H1 (cell line): ENCODE data around the gene PBX2. TPM values are rescaled to one million over a fixed set of nuclear protein-coding genes. Genes with fewer than 3 reads are reported as not detected.

Source experiments
- CTCF ChIA-PET: fragments of 300-600 bp; sonication (Branson Sonifier 250); formaldehyde crosslinking; loops from one replicate; lab custom pipeline; 2021; ENCODE audit not compliant: partially characterized antibody; lab: Charles Lee
- POLR2A ChIA-PET: fragments of 300-600 bp; sonication (Branson Sonifier 250); formaldehyde crosslinking; loops from one replicate; lab custom pipeline; 2021; ENCODE audit warnings: inconsistent platforms; ENCODE audit not compliant: partially characterized antibody; lab: Charles Lee
- DNase-seq, 2 experiments: peaks; one replicate each; pipeline versions ENCODE4 v3.0.0 to v3.0.0-alpha.2; 2010 to 2022; ENCODE audit warnings: low spot score in 2 of 2, low read depth in 1 of 2, mixed read lengths in 1 of 2
- FAIRE-seq: peaks from 2 replicates; lab custom pipeline; 2011; peaks lifted over from hg19 to GRCh38; lab: Jason Lieb, UNC
- H2AFZ ChIP-seq: 2 replicates; pipeline ENCODE4 v1.8.1; 2012; ENCODE audit warnings: low read length, inconsistent platforms
- H2AK5ac ChIP-seq: 2 replicates; pipeline ENCODE4 v1.6.1; 2013; ENCODE audit warnings: low read depth, low read length
- H2BK120ac ChIP-seq: replicated peaks from 2 replicates; pipeline ENCODE3; 2013; ENCODE audit warnings: low read depth, low read length, inconsistent platforms
- H2BK12ac ChIP-seq: 2 replicates; pipeline ENCODE4 v1.6.1; 2013; ENCODE audit warnings: low read depth, low read length
- H2BK15ac ChIP-seq: 2 replicates; pipeline ENCODE4 v1.6.1; 2013; ENCODE audit warnings: low read length
- H2BK20ac ChIP-seq: 2 replicates; pipeline ENCODE4 v1.6.1; 2013; ENCODE audit warnings: low read length
- H2BK5ac ChIP-seq: 2 replicates; pipeline ENCODE4 v1.6.1; 2013; ENCODE audit warnings: low read depth, low read length
- H3K14ac ChIP-seq: 2 replicates; pipeline ENCODE4 v1.6.1; 2013; ENCODE audit warnings: inconsistent platforms; ENCODE audit not compliant: insufficient read length
- H3K18ac ChIP-seq: 2 replicates; pipeline ENCODE4 v1.6.1; 2013; ENCODE audit warnings: low read length; ENCODE audit errors: extremely low read depth
- H3K23ac ChIP-seq: 2 replicates; pipeline ENCODE4 v1.6.1; 2013; ENCODE audit warnings: inconsistent platforms; ENCODE audit not compliant: insufficient read length
- H3K23me2 ChIP-seq: 2 replicates; pipeline ENCODE4 v1.6.1; 2013; ENCODE audit warnings: low read depth, low read length
- H3K27ac ChIP-seq: 2 replicates; pipeline ENCODE4 v1.6.1; 2011; ENCODE audit warnings: low read depth, low read length, inconsistent platforms
- H3K27me3 ChIP-seq, 4 experiments: replicated peaks in 1 of 4; 1 replicate in 1 of 4; 2 replicates in 3 of 4; pipeline versions ENCODE4 v1.6.1 to v1.8.1; 2011 to 2013; ENCODE audit warnings: low read length in 3 of 4, mild to moderate bottlenecking in 3 of 4, inconsistent platforms in 2 of 4, mixed read lengths in 2 of 4, moderate library complexity in 1 of 4; ENCODE audit not compliant: control insufficient read depth in 3 of 4, insufficient read depth in 3 of 4; ENCODE audit errors: extremely low read depth in 1 of 4
- H3K36me3 ChIP-seq, 4 experiments: 2 replicates each; pipeline versions ENCODE4 v1.6.1 to v1.8.1; 2011 to 2013; ENCODE audit warnings: mild to moderate bottlenecking in 4 of 4, low read length in 3 of 4, moderate library complexity in 2 of 4, control low read depth in 1 of 4, inconsistent platforms in 1 of 4; ENCODE audit not compliant: insufficient read depth in 4 of 4, control insufficient read depth in 2 of 4
- H3K4ac ChIP-seq: replicated peaks from 2 replicates; pipeline ENCODE3; 2013; ENCODE audit warnings: low read length, low read depth, mixed read lengths, inconsistent platforms; ENCODE audit not compliant: insufficient read length
- H3K4me1 ChIP-seq, 4 experiments: replicated peaks in 1 of 4; 1 replicate in 1 of 4; 2 replicates in 3 of 4; pipeline versions ENCODE4 v1.6.1 to v1.8.1; 2011 to 2013; ENCODE audit warnings: low read length in 3 of 4, inconsistent platforms in 2 of 4, mixed read lengths in 1 of 4; ENCODE audit not compliant: insufficient read depth in 4 of 4, control insufficient read depth in 3 of 4
- H3K4me2 ChIP-seq, 2 experiments: 2 replicates each; pipeline versions ENCODE4 v1.6.1 to v1.8.1; 2011 to 2013; ENCODE audit warnings: low read depth in 2 of 2, low read length in 2 of 2, control low read depth in 1 of 2, inconsistent platforms in 1 of 2, mild to moderate bottlenecking in 1 of 2; ENCODE audit not compliant: insufficient read depth in 1 of 2
- H3K4me3 ChIP-seq, 4 experiments: fragments of 200-600, 300-600 bp in 1 of 4; sonication (generic), shearing (Covaris generic), sonication (Bioruptor Twin) in 1 of 4; 2 replicates each; pipeline versions ENCODE4 v1.5.1 to v1.8.1; 2011 to 2016; ENCODE audit warnings: low read length in 4 of 4, low read depth in 3 of 4, control low read depth in 2 of 4, inconsistent platforms in 2 of 4, mild to moderate bottlenecking in 2 of 4, mixed read lengths in 1 of 4, moderate library complexity in 1 of 4; ENCODE audit not compliant: insufficient read depth in 2 of 4; ENCODE audit errors: extremely low read depth in 1 of 4
- H3K56ac ChIP-seq: replicated peaks from 2 replicates; pipeline ENCODE3; 2013; ENCODE audit warnings: low read depth, mild to moderate bottlenecking, mixed read lengths, low read length, inconsistent platforms; ENCODE audit not compliant: insufficient read length
- H3K79me1 ChIP-seq: 2 replicates; pipeline ENCODE4 v1.6.1; 2013; ENCODE audit warnings: low read depth, low read length, control low read depth
- H3K79me2 ChIP-seq, 2 experiments: 2 replicates each; pipeline versions ENCODE4 v1.6.1 to v1.8.1; 2012 to 2013; ENCODE audit warnings: low read length in 2 of 2, mild to moderate bottlenecking in 2 of 2, inconsistent platforms in 1 of 2; ENCODE audit not compliant: insufficient read depth in 2 of 2, control insufficient read depth in 1 of 2
- H3K9ac ChIP-seq, 4 experiments: replicated peaks in 1 of 4; 1 replicate in 1 of 4; 2 replicates in 3 of 4; pipeline versions ENCODE4 v1.6.1 to v1.8.1; 2011 to 2013; ENCODE audit warnings: low read depth in 3 of 4, low read length in 3 of 4, control low read depth in 2 of 4, mild to moderate bottlenecking in 2 of 4, moderate library complexity in 2 of 4, inconsistent platforms in 1 of 4; ENCODE audit errors: extremely low read depth in 1 of 4
- H3K9me3 ChIP-seq, 2 experiments: 2 replicates each; pipeline versions ENCODE4 v1.6.1 to v1.8.1; 2012 to 2013; ENCODE audit warnings: mild to moderate bottlenecking in 2 of 2, moderate library complexity in 2 of 2, control low read depth in 1 of 2, inconsistent platforms in 1 of 2, low read depth in 1 of 2, low read length in 1 of 2, mixed read lengths in 1 of 2; ENCODE audit not compliant: insufficient read depth in 2 of 2
- H4K20me1 ChIP-seq, 2 experiments: replicated peaks in 1 of 2; 2 replicates each; pipeline versions ENCODE3 to v1.8.1; 2011 to 2013; ENCODE audit warnings: inconsistent platforms in 2 of 2, low read length in 2 of 2, mild to moderate bottlenecking in 1 of 2; ENCODE audit not compliant: insufficient read depth in 2 of 2, control insufficient read depth in 1 of 2
- H4K5ac ChIP-seq: 2 replicates; pipeline ENCODE4 v1.6.1; 2013; ENCODE audit warnings: low read length, low read depth, mixed read lengths, inconsistent platforms; ENCODE audit not compliant: insufficient read length
- H4K8ac ChIP-seq: 2 replicates; pipeline ENCODE4 v1.8.0; 2013; ENCODE audit warnings: mild to moderate bottlenecking, moderate library complexity, low read length, inconsistent platforms; ENCODE audit not compliant: insufficient read depth; ENCODE audit errors: extremely low read depth
- H4K91ac ChIP-seq: replicated peaks from 2 replicates; pipeline ENCODE3; 2013; ENCODE audit warnings: low read length, mixed read lengths, inconsistent platforms; ENCODE audit not compliant: insufficient read length
- CBX5 ChIP-seq: fragments of 300-800, 300-1000 bp; sonication (generic); IDR thresholded peaks from 2 replicates; pipeline ENCODE4 v1.7.1; 2016; ENCODE audit warnings: antibody characterized with exemption, low read length, low read depth
- WGBS, 2 experiments: shearing (Covaris generic) in 1 of 2; methylation state at CpG; one replicate each; pipeline versions ENCODE4 v1.1.6 to v1.1.7; 2013 to 2015; ENCODE audit warnings: low lambda C conversion rate in 2 of 2, mixed read lengths in 2 of 2, inconsistent platforms in 1 of 2, low coverage in 1 of 2, missing lambda C conversion rate in 1 of 2; ENCODE audit not compliant: insufficient replicate concordance in 2 of 2, insufficient coverage in 1 of 2, insufficient read length in 1 of 2; ENCODE audit errors: extremely low coverage in 1 of 2, missing lambda C conversion rate in 1 of 2; 5-methylcytosine and 5-hydroxymethylcytosine counted together
- polyA plus RNA-seq, 7 experiments: library from polyadenylated mRNA; depleted of rRNA in 3 of 7; stranded (reverse) in 5 of 7; unstranded in 2 of 7; fragments of >200 nt in 5 of 7; fragments of 200-250 nt in 2 of 7; gene quantifications; 1 replicate in 5 of 7; 2 replicates in 1 of 7; 4 replicates in 1 of 7; pipeline versions ENCODE4 v1.2.1 to v1.2.3, GENCODE V29; 2011 to 2013; ENCODE audit warnings: missing spikeins in 2 of 7, mixed read lengths in 2 of 7
- total RNA-seq: library from RNA; stranded (reverse); fragmentation: NEBNext Ultra II Directional; extraction: Animal tissue kit (Norgen Biotek cat#: 25700); gene quantifications from 2 replicates; pipeline ENCODE4 v1.2.1, GENCODE V29; 2021

The PBX2 gene
- total and polyA plus RNA-seq, 2 of the 8 experiments (the other 6 are each of a cell fraction or from before 2014, with no cell fraction given), result 102 to 130 TPM

- Histone ChIP-seq H3K36me3 (peaks cover 4 to 26% (median 24%) of the 10 kb centered on the region in 4 experiments; a peak in 7 of 8 replicates), H2AK5ac (no peak overlapping the region), H4K20me1 (peaks cover 0 to 3% of the 10 kb centered on the region in 2 experiments), H3K9ac (no peak overlapping the region), H3K4ac (no peak overlapping the region), H2BK12ac (no peak overlapping the region), H2AFZ (no peak overlapping the region), H3K9me3 (no peaks in the 10 kb centered on the region), H4K91ac (no peak overlapping the region), H3K23me2 (peaks cover 5% of the 10 kb centered on the region), H2BK5ac (no peak overlapping the region), H4K5ac (no peak overlapping the region), H3K18ac (no peak overlapping the region), H3K27me3 (no peaks in the 10 kb centered on the region; a peak in 1 of 7 replicates), H3K4me3 (no peak overlapping the region), H3K4me1 (peaks cover 0 to 21% (median 11%) of the 10 kb centered on the region in 4 experiments; a peak in 6 of 7 replicates), H3K79me1 (peaks cover 2% of the 10 kb centered on the region), H2BK20ac (no peak overlapping the region), H2BK120ac (no peak overlapping the region), H4K8ac (no peak overlapping the region), H3K14ac (no peak overlapping the region), H3K27ac (no peak overlapping the region), H3K56ac (no peak overlapping the region), H2BK15ac (no peak overlapping the region), H3K4me2 (no peak overlapping the region; a peak in 1 of 4 replicates), H3K23ac (no peak overlapping the region), H3K79me2 (peaks cover 0 to 13% of the 10 kb centered on the region in 2 experiments; a peak in 2 of 4 replicates)
- DNase-seq, result no peak
- POLR2A ChIA-PET, result interaction anchor here (0.6 to 13.3 kb wide), 7 partner anchors 8 to 479 kb away, joined by 3 to 194 read pairs (median 3); partner anchors contain the start of genes AGPAT1, FKBPL, HLA-DQB1 and PRRT1
- 87% methylated on average over 12 of the region's 12 CpGs; no CpG with 5 or more reads in 1 of the 2 experiments for WGBS, 2 experiments
- TF ChIP-seq CBX5, result no peak
- CTCF ChIA-PET, result interaction anchor here (3.2 kb wide), 1 partner anchor 69 kb away, joined by 13 read pairs; no protein-coding TSS in a partner anchor
- FAIRE-seq, result no peak
These were observed 2.8 kb downstream of the PBX2 start for GRCh38 chr6:32187009-32187709.
